GM12878 (cell line): ENCODE data around the gene AIG1. TPM values are rescaled to one million over a fixed set of nuclear protein-coding genes. Genes with fewer than 3 reads are reported as not detected.

Experiments
- ATAC-seq: fragments of 200-7000 bp; cut with Tn5 transposase; 3 replicates; pipeline ENCODE4 v1.9.1; 2020; ENCODE audit warnings: mild to moderate bottlenecking, moderate library complexity
- BruUV-seq: library from RNA; stranded (reverse); fragments of 400-500 nt; replicated peaks from 2 replicates; lab custom pipeline; 2021; lab: Mats Ljungman, UMichigan
- CTCF ChIA-PET: fragments of 300-600 bp; sonication (Branson Sonifier 250); formaldehyde crosslinking; extraction: SDS; loops from one replicate; lab custom pipeline; 2021; ENCODE audit warnings: inconsistent platforms; lab: Yijun Ruan, JAX
- POLR2A ChIA-PET: fragments of 350-600 bp; formaldehyde crosslinking; extraction: SDS; loops from one replicate; lab custom pipeline; 2021; ENCODE audit warnings: inconsistent platforms; lab: Charles Lee
- RAD21 ChIA-PET: fragments of 300-600 bp; sonication (Branson Sonifier 250); formaldehyde crosslinking; loops from one replicate; lab custom pipeline; 2023; ENCODE audit warnings: antibody characterized with exemption; ENCODE audit not compliant: unreplicated experiment; lab: Charles Lee
- SMC1A ChIA-PET: fragments of 300-600 bp; sonication (Branson Sonifier 250); formaldehyde crosslinking; loops from one replicate; lab custom pipeline; 2023; ENCODE audit not compliant: unreplicated experiment, uncharacterized antibody; lab: Charles Lee
- DNase-seq: peaks from one replicate; pipeline ENCODE4 v3.0.0-alpha.2; 2011; ENCODE audit warnings: low read depth, low spot score
- FAIRE-seq: peaks from 3 replicates; lab custom pipeline; 2011; peaks lifted over from hg19 to GRCh38; lab: Jason Lieb, UNC
- H2AFZ ChIP-seq: 2 replicates; pipeline ENCODE4 v1.6.0; 2011; ENCODE audit warnings: low read depth, low read length, control low read depth; ENCODE audit not compliant: control insufficient read depth
- H3K27ac ChIP-seq: 2 replicates; pipeline ENCODE4 v1.5.1; 2011; ENCODE audit warnings: control low read depth; ENCODE audit not compliant: control insufficient read depth, insufficient read depth
- H3K27me3 ChIP-seq, 2 experiments: replicated peaks in 1 of 2; 2 replicates each; pipeline versions ENCODE4 v1.6.0 to v1.6.1; 2011; ENCODE audit warnings: low read length in 1 of 2; ENCODE audit not compliant: control insufficient read depth in 2 of 2, insufficient read depth in 2 of 2
- H3K36me3 ChIP-seq, 2 experiments: 2 replicates each; pipeline ENCODE4 v1.5.1; 2011; ENCODE audit warnings: low read length in 1 of 2; ENCODE audit not compliant: control insufficient read depth in 2 of 2, insufficient read depth in 2 of 2
- H3K4me1 ChIP-seq: 2 replicates; pipeline ENCODE4 v1.6.1; 2011; ENCODE audit warnings: mild to moderate bottlenecking, low read length, moderate library complexity, mixed read lengths; ENCODE audit not compliant: control insufficient read depth, insufficient read depth
- H3K4me2 ChIP-seq: 2 replicates; pipeline ENCODE4 v1.6.0; 2011; ENCODE audit warnings: control low read depth; ENCODE audit not compliant: control insufficient read depth, insufficient read depth
- H3K4me3 ChIP-seq: fragments of 200-600 bp; sonication (generic); 2 replicates; pipeline ENCODE4 v1.5.1; 2016
- H3K79me2 ChIP-seq: 2 replicates; pipeline ENCODE4 v1.6.0; 2011; ENCODE audit warnings: low read length; ENCODE audit not compliant: control insufficient read depth, insufficient read depth
- H3K9ac ChIP-seq: 2 replicates; pipeline ENCODE4 v1.8.0; 2011; ENCODE audit warnings: low read length, control low read depth, mixed read lengths; ENCODE audit not compliant: control insufficient read depth, insufficient read depth
- H3K9me3 ChIP-seq: replicated peaks from 3 replicates; pipeline ENCODE4 v1.5.1; 2011; ENCODE audit warnings: mild to moderate bottlenecking, low read length; ENCODE audit not compliant: control insufficient read depth, insufficient read depth
- H4K20me1 ChIP-seq: 2 replicates; pipeline ENCODE4 v1.6.0; 2011; ENCODE audit not compliant: control insufficient read depth, insufficient read depth
- CEBPB ChIP-seq, 2 experiments: fragments of 150-350 bp in 1 of 2; IDR thresholded peaks; 2 replicates each; pipeline ENCODE4 v1.6.1; 2012 to 2014; ENCODE audit warnings: low read depth in 2 of 2, low read length in 2 of 2, borderline replicate concordance in 1 of 2, inconsistent platforms in 1 of 2
- CHD1 ChIP-seq: IDR thresholded peaks from 2 replicates; pipeline ENCODE4 v1.6.1; 2012; ENCODE audit warnings: low read depth, low read length, improper control_type of control experiment
- EP300 ChIP-seq, 2 experiments: fragments of 150-350 bp in 1 of 2; IDR thresholded peaks; 2 replicates each; pipeline ENCODE4 v1.6.1; 2011 to 2012; ENCODE audit warnings: low read depth in 2 of 2, low read length in 2 of 2, borderline replicate concordance in 1 of 2, improper control_type of control experiment in 1 of 2, inconsistent platforms in 1 of 2; ENCODE audit not compliant: control insufficient read depth in 1 of 2
- IKZF1 ChIP-seq: fragments of 450-650 bp; conservative IDR thresholded peaks from 2 replicates; pipeline ENCODE4 v1.6.1; 2017; ENCODE audit warnings: antibody characterized with exemption, mild to moderate bottlenecking
- MXI1 ChIP-seq: fragments of 150-350 bp; IDR thresholded peaks from 2 replicates; pipeline ENCODE4 v1.6.1; 2011; ENCODE audit warnings: low read depth, mild to moderate bottlenecking, inconsistent platforms, low read length, improper control_type of control experiment
- NR2C1 ChIP-seq: fragments of 450-650 bp; IDR thresholded peaks from 2 replicates; pipeline ENCODE4 v1.6.1; 2017; ENCODE audit warnings: antibody characterized with exemption, mild to moderate bottlenecking, moderate library complexity
- POLR2AphosphoS5 ChIP-seq: IDR thresholded peaks from 2 replicates; pipeline ENCODE4 v1.6.1; 2011; ENCODE audit warnings: mild to moderate bottlenecking, low read length, inconsistent platforms
- SREBF1 ChIP-seq: IDR thresholded peaks from 2 replicates; pipeline ENCODE4 v1.6.1; 2012; ENCODE audit warnings: mild to moderate bottlenecking, low read length
- WGBS: methylation state at CpG from one replicate; pipeline ENCODE4 v1.1.6; 2016; ENCODE audit warnings: low lambda C conversion rate; ENCODE audit not compliant: insufficient replicate concordance, insufficient coverage; ENCODE audit errors: missing lambda C conversion rate; 5-methylcytosine and 5-hydroxymethylcytosine counted together
- in situ Hi-C: fragments of 300-500 bp; cut with MboI; formaldehyde crosslinking; loops from 9 replicates; pipeline ENCODE4 v1.14.3; 2018; ENCODE audit warnings: mixed read lengths
- intact Hi-C: fragments of 100-400 bp; cut with micrococcal nuclease; formaldehyde crosslinking; loops from one replicate; pipeline ENCODE4 v1.14.2; 2022; ENCODE audit not compliant: unreplicated experiment
- polyA plus RNA-seq, 11 experiments: library from polyadenylated mRNA; depleted of rRNA in 4 of 11; unstranded in 6 of 11; stranded (reverse) in 5 of 11; fragments of >200 nt; fragmentation: Nextera tagmentation in 4 of 11; fragmentation: Illumina TruSeq in 1 of 11; extraction: Ambion mirVana in 4 of 11; extraction: Trizol in 1 of 11; gene quantifications; 1 replicate in 1 of 11; 2 replicates in 10 of 11; pipeline versions ENCODE4 v1.2.1 to v1.2.3, GENCODE V29; 2011 to 2016; ENCODE audit warnings: inconsistent platforms in 2 of 11, missing spikeins in 2 of 11, low read depth in 1 of 11
- total RNA-seq, 4 experiments: library from RNA; depleted of rRNA in 3 of 4; stranded (reverse); fragments of >200 nt in 3 of 4; fragmentation: Illumina TruSeq in 1 of 4; extraction: Trizol in 1 of 4; gene quantifications; 2 replicates each; pipeline versions ENCODE4 v1.2.1 to v1.2.3, GENCODE V29; 2013 to 2021
- TF ChIP-seq, protein P1 (sequence below), 3 experiments: IDR thresholded peaks in 2 of 3; conservative IDR thresholded peaks in 1 of 3; 2 replicates each; pipeline ENCODE4 v1.5.1; 2011; ENCODE audit warnings: low read depth in 3 of 3, low read length in 3 of 3, mild to moderate bottlenecking in 3 of 3, control low read depth in 2 of 3, moderate library complexity in 2 of 3, inconsistent platforms in 1 of 3, mixed read lengths in 1 of 3; ENCODE audit not compliant: control insufficient read depth in 2 of 3, insufficient read depth in 1 of 3; ENCODE audit errors: extremely low read depth in 1 of 3
- TF ChIP-seq, protein P2 (sequence below): fragments of 450-650 bp; IDR thresholded peaks from 2 replicates; pipeline ENCODE4 v1.6.1; 2017; ENCODE audit warnings: borderline replicate concordance

Gene AIG1
- total and polyA plus RNA-seq, 10 of the 15 experiments (the other 5 are each of a cell fraction or from before 2014, with no cell fraction given): 27.0 to 74.5 (median 36.4) TPM

DNA sequence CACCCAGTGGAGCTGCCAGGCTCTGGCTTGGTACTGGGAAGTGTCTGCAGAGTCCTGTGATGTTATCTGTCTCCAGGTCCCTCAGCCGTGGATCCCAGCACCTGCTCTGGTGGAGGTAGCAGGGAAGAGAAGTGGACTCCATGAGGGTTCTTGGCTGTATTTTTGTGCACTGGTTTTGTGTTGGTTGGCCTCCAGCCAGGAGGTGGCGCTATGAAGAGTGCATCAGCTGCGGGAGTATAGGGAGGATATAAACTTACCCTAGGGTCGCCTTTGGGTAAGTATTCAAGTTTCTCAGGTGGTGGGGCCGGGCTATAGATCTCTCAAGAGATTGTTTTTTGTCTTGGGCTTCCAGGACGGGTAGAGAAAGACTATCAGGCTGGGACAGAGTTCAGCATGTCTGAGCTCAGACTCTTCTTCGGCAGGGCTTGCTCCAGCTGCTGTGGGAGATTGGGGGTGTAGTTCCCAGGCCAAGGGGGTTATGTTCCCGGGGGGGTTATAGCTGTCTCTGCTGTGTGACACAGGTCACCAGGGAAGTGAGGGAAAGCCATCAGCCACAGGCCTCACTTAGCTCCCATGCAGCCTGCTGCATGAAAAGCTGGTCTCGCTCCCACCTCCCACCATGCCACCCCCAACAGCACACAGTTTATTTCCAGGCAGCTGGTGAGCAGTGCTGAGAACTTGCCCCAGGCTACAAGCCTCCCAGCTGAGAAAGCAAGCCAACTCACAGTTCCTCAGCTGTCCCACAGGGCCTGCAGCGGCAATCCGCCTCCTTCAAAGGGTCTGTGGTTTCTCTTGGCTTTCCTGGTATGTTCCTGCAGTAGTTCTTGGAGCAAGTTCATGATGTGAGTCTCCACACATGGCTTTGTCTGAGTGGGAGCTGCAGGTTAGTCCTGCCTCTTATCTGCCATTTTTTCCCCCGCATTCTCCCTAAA, 115.7 kb downstream of the AIG1 start:
- FAIRE-seq: no peak
- WGBS: 96% methylated on average over 12 of the region's 12 CpGs
- SMC1A ChIA-PET: interaction anchor here (0.9 to 1.3 kb wide), 2 partner anchors 8 to 69 kb away, joined by 3 to 4 read pairs; no protein-coding TSS in a partner anchor

DNA sequence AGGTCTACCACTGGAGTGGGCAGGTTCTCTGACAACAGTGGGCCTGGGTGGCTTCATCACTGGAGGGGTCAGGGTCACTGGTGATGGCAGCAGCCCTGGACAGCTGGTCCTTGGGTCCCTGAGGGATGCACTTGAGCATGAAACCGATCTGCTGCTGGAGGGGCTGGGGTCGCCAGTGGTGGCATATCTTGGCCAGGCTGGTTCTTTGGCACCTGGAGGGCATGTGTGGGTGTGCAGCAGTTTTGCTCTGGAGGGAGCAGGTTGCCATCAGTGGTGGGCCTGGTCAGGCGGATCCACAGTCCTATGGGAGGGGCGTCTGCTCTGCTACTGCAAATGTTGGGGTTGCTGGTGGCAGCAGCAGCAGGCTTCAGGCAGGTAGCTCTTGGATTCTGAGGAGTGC, 117.0 kb downstream of the AIG1 start:
- ChIA-PET SMC1A (interaction anchor here (1.3 kb wide), 1 partner anchor 13 kb away, joined by 4 read pairs; no protein-coding TSS in a partner anchor), CTCF (no interaction called here), RAD21 (no interaction called here), POLR2A (no interaction called here)
- H3K4me2 ChIP-seq: no peak overlapping the region
- H3K79me2 ChIP-seq: no peaks in the 10 kb centered on the region
- H3K4me3 ChIP-seq: no peak overlapping the region
- in situ Hi-C loops (no loop called here), intact Hi-C loops (no loop called here)
- no peaks in the 10 kb centered on the region for H3K27me3 ChIP-seq
- no peaks in the 10 kb centered on the region for H3K4me1 ChIP-seq
- no peak for FAIRE-seq
- H3K9me3 ChIP-seq: no peaks in the 10 kb centered on the region; the same call in none of the 3 replicates
- 33% methylated on average over 4 of the region's 4 CpGs for WGBS
- H2AFZ ChIP-seq: no peak overlapping the region
- H4K20me1 ChIP-seq: no peaks in the 10 kb centered on the region
- no peak for ATAC-seq
- DNase-seq: no peak
- H3K27ac ChIP-seq: no peak overlapping the region
- no peaks in the 10 kb centered on the region; a peak in 1 of 4 replicates for H3K36me3 ChIP-seq
- BruUV-seq: no TSS peak
- no peak overlapping the region for H3K9ac ChIP-seq
- TF ChIP-seq, protein P1, sequence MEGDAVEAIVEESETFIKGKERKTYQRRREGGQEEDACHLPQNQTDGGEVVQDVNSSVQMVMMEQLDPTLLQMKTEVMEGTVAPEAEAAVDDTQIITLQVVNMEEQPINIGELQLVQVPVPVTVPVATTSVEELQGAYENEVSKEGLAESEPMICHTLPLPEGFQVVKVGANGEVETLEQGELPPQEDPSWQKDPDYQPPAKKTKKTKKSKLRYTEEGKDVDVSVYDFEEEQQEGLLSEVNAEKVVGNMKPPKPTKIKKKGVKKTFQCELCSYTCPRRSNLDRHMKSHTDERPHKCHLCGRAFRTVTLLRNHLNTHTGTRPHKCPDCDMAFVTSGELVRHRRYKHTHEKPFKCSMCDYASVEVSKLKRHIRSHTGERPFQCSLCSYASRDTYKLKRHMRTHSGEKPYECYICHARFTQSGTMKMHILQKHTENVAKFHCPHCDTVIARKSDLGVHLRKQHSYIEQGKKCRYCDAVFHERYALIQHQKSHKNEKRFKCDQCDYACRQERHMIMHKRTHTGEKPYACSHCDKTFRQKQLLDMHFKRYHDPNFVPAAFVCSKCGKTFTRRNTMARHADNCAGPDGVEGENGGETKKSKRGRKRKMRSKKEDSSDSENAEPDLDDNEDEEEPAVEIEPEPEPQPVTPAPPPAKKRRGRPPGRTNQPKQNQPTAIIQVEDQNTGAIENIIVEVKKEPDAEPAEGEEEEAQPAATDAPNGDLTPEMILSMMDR (IDR thresholded peaks at IDR 0.05 in 2 of 3, conservative IDR thresholded peaks at IDR 0.05 in 1 of 3; ENCODE audit: control insufficient read depth in 2 of 3, extremely low read depth in 1 of 3, insufficient read depth in 1 of 3, low read depth in 3 of 3, low read length in 3 of 3): no peak
- TF ChIP-seq POLR2AphosphoS5: no peak
- no peak for TF ChIP-seq EP300 (IDR thresholded peaks at IDR 0.05; ENCODE audit: borderline replicate concordance in 1 of 2, control insufficient read depth in 1 of 2, low read depth in 2 of 2, low read length in 2 of 2)
- TF ChIP-seq, protein P2, sequence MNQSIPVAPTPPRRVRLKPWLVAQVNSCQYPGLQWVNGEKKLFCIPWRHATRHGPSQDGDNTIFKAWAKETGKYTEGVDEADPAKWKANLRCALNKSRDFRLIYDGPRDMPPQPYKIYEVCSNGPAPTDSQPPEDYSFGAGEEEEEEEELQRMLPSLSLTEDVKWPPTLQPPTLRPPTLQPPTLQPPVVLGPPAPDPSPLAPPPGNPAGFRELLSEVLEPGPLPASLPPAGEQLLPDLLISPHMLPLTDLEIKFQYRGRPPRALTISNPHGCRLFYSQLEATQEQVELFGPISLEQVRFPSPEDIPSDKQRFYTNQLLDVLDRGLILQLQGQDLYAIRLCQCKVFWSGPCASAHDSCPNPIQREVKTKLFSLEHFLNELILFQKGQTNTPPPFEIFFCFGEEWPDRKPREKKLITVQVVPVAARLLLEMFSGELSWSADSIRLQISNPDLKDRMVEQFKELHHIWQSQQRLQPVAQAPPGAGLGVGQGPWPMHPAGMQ: no peak

More for the DNA sequence above, 115.7 kb downstream of the AIG1 start:
- Histone ChIP-seq H3K27ac (no peak overlapping the region), H2AFZ (no peak overlapping the region), H3K4me1 (no peaks in the 10 kb centered on the region), H3K4me2 (no peak overlapping the region), H3K9me3 (no peaks in the 10 kb centered on the region; the same call in none of the 3 replicates), H3K36me3 (no peaks in the 10 kb centered on the region; a peak in 1 of 4 replicates), H3K27me3 (no peaks in the 10 kb centered on the region), H3K4me3 (no peak overlapping the region), H3K9ac (no peak overlapping the region), H4K20me1 (no peaks in the 10 kb centered on the region), H3K79me2 (no peaks in the 10 kb centered on the region)
- CTCF ChIA-PET: interaction anchor here (0.6 to 1.3 kb wide), 2 partner anchors 9 to 45 kb away, joined by 3 read pairs; no protein-coding TSS in a partner anchor
- DNase-seq: no peak
- intact Hi-C loops: no loop called here
- ATAC-seq: no peak
- TF ChIP-seq SREBF1 (no peak), CHD1 (no peak), IKZF1 (no peak), NR2C1 (no peak), MXI1 (no peak), CEBPB (IDR thresholded peaks at IDR 0.05; ENCODE audit: borderline replicate concordance in 1 of 2, low read depth in 2 of 2, low read length in 2 of 2) (no peak)
- RAD21 ChIA-PET: no interaction called here
- POLR2A ChIA-PET: no interaction called here
- BruUV-seq: no TSS peak
- in situ Hi-C loops: no loop called here
